ENCODE data around the gene ZDHHC13.

DNA sequence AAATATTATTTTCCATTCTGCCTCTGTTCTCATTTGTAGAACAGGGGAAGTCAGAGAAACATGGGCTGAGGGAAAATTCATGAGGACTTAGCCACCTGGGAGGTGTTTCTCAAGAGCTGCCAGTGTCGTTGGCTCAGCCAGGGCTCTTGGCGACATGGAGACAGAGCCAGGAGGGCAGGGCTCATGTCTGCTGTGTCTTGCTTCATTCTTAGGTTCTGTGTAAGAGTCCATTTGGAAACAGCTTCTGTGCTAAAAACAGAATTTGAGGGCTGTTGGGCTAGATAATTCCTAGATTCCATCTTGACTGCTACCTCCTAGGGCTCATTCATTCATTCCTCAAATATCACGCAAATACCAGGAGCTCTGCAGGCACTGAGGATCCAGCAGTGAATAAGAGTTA is 41.3 kb upstream of the ZDHHC13 start:
- TF ChIP-seq JUND (IDR thresholded peaks at IDR 0.05) (no peak), MAX (IDR thresholded peaks at IDR 0.05; ENCODE audit: low read depth) (no peak), CTCF (IDR thresholded peaks at IDR 0.05) (no peak), ZBTB33 (IDR thresholded peaks at IDR 0.05; ENCODE audit: borderline replicate concordance, low read depth) (no peak), TAF1 (IDR thresholded peaks at IDR 0.05; ENCODE audit: borderline replicate concordance, low read depth, low read length) (no peak), SIN3A (IDR thresholded peaks at IDR 0.05; ENCODE audit: borderline replicate concordance, low read depth, low read length) (no peak), SMC3 (IDR thresholded peaks at IDR 0.05; ENCODE audit: low read depth, low read length) (no peak), POLR2AphosphoS5 (IDR thresholded peaks at IDR 0.05; ENCODE audit: low read depth, low read length) (no peak), EP300 (IDR thresholded peaks at IDR 0.05; ENCODE audit: borderline replicate concordance in 1 of 2, low read depth in 1 of 2, low read length in 1 of 2) (no peak), CHD2 (IDR thresholded peaks at IDR 0.05; ENCODE audit: low read length, partially characterized antibody) (no peak), MXI1 (IDR thresholded peaks at IDR 0.05; ENCODE audit: low read depth, low read length) (no peak)
- TF ChIP-seq, protein P1, sequence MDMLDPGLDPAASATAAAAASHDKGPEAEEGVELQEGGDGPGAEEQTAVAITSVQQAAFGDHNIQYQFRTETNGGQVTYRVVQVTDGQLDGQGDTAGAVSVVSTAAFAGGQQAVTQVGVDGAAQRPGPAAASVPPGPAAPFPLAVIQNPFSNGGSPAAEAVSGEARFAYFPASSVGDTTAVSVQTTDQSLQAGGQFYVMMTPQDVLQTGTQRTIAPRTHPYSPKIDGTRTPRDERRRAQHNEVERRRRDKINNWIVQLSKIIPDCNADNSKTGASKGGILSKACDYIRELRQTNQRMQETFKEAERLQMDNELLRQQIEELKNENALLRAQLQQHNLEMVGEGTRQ (IDR thresholded peaks at IDR 0.05; ENCODE audit: borderline replicate concordance, low read depth, low read length), result no peak
